Heart left ventricle (tissue), 13 donors: Measurements from ENCODE around the gene UBASH3A.

Experiments
- CTCF ChIP-seq, 12 donors: fragments of 200-600 bp; sonication (generic) in 4 of 12; IDR thresholded peaks; one replicate each; pipeline versions ENCODE4 v1.5.0 to v1.8.0; 2018 to 2022; ENCODE audit warnings: antibody characterized with exemption in 12 of 12, mild to moderate bottlenecking in 5 of 12
- POLR2A ChIP-seq, 2 donors: fragments of 450-650 bp; IDR thresholded peaks; one replicate each; pipeline ENCODE4 v1.6.1; 2017; ENCODE audit warnings: antibody characterized with exemption in 2 of 2, mild to moderate bottlenecking in 2 of 2, moderate library complexity in 2 of 2
- donor health status: ischemic (EF 13 %, LVEDD 7.1; RV severe dilation, severe dysfunction).
- donor health status: DM: no; HTN: yes; CAD: no.
- donor health status: DM: no; HTN: no; CAD: no.
- donor health status: ischemic (EF 25% LVEDD 6.9; RV normal size, moderate dysfunction).
- donor health status: ischemic (EF 25% LVEDD 5.7; RV mildly dilated, moderate dysfunction).
- donor health status: ischemic (EF 35%, LVEDD 5.7; RV mildly dilated, moderate dysfunction).
- donor health status: nonischemic (EF 11% LVEDD 7.7; RV severe dilation, severe dysfunction).
- donor health status: DM: yes; HTN: yes; CAD: no.
- donor health status: PGD.
- donor health status: ischemic (EF 29% LVEDD 5.4; RV normal size, mild dysfunction).
- donor health status: nonischemic (EF 23%, LVEDD 6.1; RV moderate dilation, normal function).

- TF ChIP-seq CTCF (IDR thresholded peaks at IDR 0.05) (no peak), POLR2A (IDR thresholded peaks at IDR 0.05) (no peak)
Measured at GRCh38 chr21:42472521-42472920, 68.8 kb downstream of the UBASH3A start.
